ENCODE data around the gene MYO19.

GRCh38 chr17:36494674-36495073 lies 40.0 kb downstream of the MYO19 start:
- TF ChIP-seq E2F6 (IDR thresholded peaks at IDR 0.05) (no peak), POLR2A (IDR thresholded peaks at IDR 0.05; ENCODE audit: control extremely low read depth in 1 of 2, low read depth in 2 of 2, low read length in 2 of 2) (no peak), JUND (IDR thresholded peaks at IDR 0.05; ENCODE audit: low read length) (no peak), CHD1 (IDR thresholded peaks at IDR 0.05; ENCODE audit: low read depth, low read length) (no peak), CHD2 (IDR thresholded peaks at IDR 0.05; ENCODE audit: low read length) (no peak), CTCF (IDR thresholded peaks at IDR 0.05; ENCODE audit: control extremely low read depth in 1 of 3, insufficient read depth in 1 of 3, low read depth in 1 of 3, low read length in 3 of 3) (no peak), EZH2 (IDR thresholded peaks at IDR 0.05; ENCODE audit: low read depth, low read length, severe bottlenecking) (no peak), YY1 (IDR thresholded peaks at IDR 0.05; ENCODE audit: low read depth, low read length) (no peak), MAFK (IDR thresholded peaks at IDR 0.05; ENCODE audit: low read depth, low read length) (peak; percentile 77; the same call in 1 of the 2 replicates), HDAC2 (IDR thresholded peaks at IDR 0.05; ENCODE audit: borderline replicate concordance in 1 of 2, low read depth in 2 of 2, low read length in 2 of 2) (no peak)

Measured in H1 (cell line).